Kidney (tissue), 22 donors: Measurements from ENCODE around the gene DUSP12. TPM values are rescaled to one million over a fixed set of nuclear protein-coding genes. Genes with fewer than 3 reads are reported as not detected.

Experiments
- DNase-seq, 5 donors: peaks; one replicate each; pipeline ENCODE4 v3.0.0-alpha.2; 2013 to 2020
- FAIRE-seq: peaks from 2 replicates; lab custom pipeline; 2012; peaks lifted over from hg19 to GRCh38; lab: Jason Lieb, UNC
- H3K27ac ChIP-seq, 2 donors: one replicate each; pipeline ENCODE4 v1.7.0; 2013; ENCODE audit warnings: low read depth in 2 of 2, low read length in 2 of 2, inconsistent platforms in 1 of 2
- H3K27me3 ChIP-seq: one replicate; pipeline ENCODE4 v1.7.1; 2013; ENCODE audit warnings: low read length, inconsistent platforms; ENCODE audit not compliant: control insufficient read depth, insufficient read depth
- H3K36me3 ChIP-seq, 3 donors: one replicate each; pipeline versions ENCODE4 v1.7.0 to v1.7.1; 2013; ENCODE audit warnings: low read length in 3 of 3, control low read depth in 1 of 3, inconsistent platforms in 1 of 3; ENCODE audit not compliant: insufficient read depth in 3 of 3, control insufficient read depth in 2 of 3
- H3K4me1 ChIP-seq, 3 donors: one replicate each; pipeline versions ENCODE4 v1.7.0 to v1.7.1; 2013; ENCODE audit warnings: low read length in 3 of 3, inconsistent platforms in 1 of 3, low read depth in 1 of 3; ENCODE audit not compliant: control insufficient read depth in 2 of 3, insufficient read depth in 2 of 3
- H3K4me3 ChIP-seq, 3 donors: one replicate each; pipeline versions ENCODE4 v1.7.0 to v1.8.1; 2013; ENCODE audit warnings: low read length in 3 of 3, control low read depth in 1 of 3, inconsistent platforms in 1 of 3
- H3K9ac ChIP-seq, 3 donors: one replicate each; pipeline versions ENCODE4 v1.7.0 to v1.7.1; 2013; ENCODE audit warnings: low read length in 3 of 3, control low read depth in 1 of 3, inconsistent platforms in 1 of 3
- H3K9me3 ChIP-seq, 3 donors: one replicate each; pipeline versions ENCODE4 v1.7.0 to v1.7.1; 2013; ENCODE audit warnings: low read length in 3 of 3, control low read depth in 1 of 3, inconsistent platforms in 1 of 3; ENCODE audit not compliant: control insufficient read depth in 2 of 3, insufficient read depth in 1 of 3
- intact Hi-C: fragments of 100-400 bp; cut with DNase I; formaldehyde crosslinking; loops from one replicate; pipeline ENCODE4 v1.11.1; 2022
- long read RNA-seq, 10 donors: library from polyadenylated mRNA in 1 of 10; unstranded in 1 of 10; transcript quantifications; one replicate each; pipeline ENCODE4 v2.0.0 and lab custom pipeline, GENCODE V29; 2021 to 2026
- polyA plus RNA-seq: library from polyadenylated mRNA; stranded (reverse); fragments of 350-450 nt; fragmentation: Illumina TruSeq; extraction: RNeasy Lipid Tissue Mini Kit (QIAGEN cat#74804); gene quantifications from one replicate; pipeline ENCODE4 v1.2.3, GENCODE V29; 2014; ENCODE audit warnings: low read depth, low replicate concordance; ENCODE audit not compliant: insufficient read depth
- total RNA-seq: library from RNA; stranded (reverse); fragmentation: NEBNext Ultra II Directional; extraction: Animal tissue kit (Norgen Biotek cat#: 25700); gene quantifications from one replicate; pipeline ENCODE4 v1.2.1, GENCODE V29; 2021
- TF ChIP-seq, protein P1 (sequence below): IDR thresholded peaks from 3 replicates; pipeline ENCODE4 v1.5.1; 2012; ENCODE audit warnings: mild to moderate bottlenecking, moderate library complexity, borderline replicate concordance; ENCODE audit not compliant: insufficient read depth; ENCODE audit errors: extremely low read depth
- donor health status: control.
- donor health status: control.
- donor health status: control.
- donor health status: control.
- donor health status: control.
- donor health status: DM: yes; HTN: yes; CAD: no.
- donor health status: Normal renal cell carcinoma (clear cell type).

The DUSP12 gene
- total RNA-seq (21.3 TPM), polyA plus RNA-seq (17.9 TPM)
- long read RNA-seq, donor 1, transcript DUSP12-201 (6 exons, 1,270 nt), result major isoform, 8 of 15 reads
- long read RNA-seq, donor 1, partial matches to known transcripts, result 0 of 15 reads
- long read RNA-seq, donor 1, other reads (novel, unspliced or antisense), result 7 of 15 reads
- long read RNA-seq, donor 2, transcript DUSP12-201 (6 exons, 1,270 nt), result major isoform, 11 of 44 reads
- long read RNA-seq, donor 2, partial matches to known transcripts, result 22 of 44 reads
- long read RNA-seq, donor 2, other reads (novel, unspliced or antisense), result 7 of 44 reads
- long read RNA-seq, donor 3, transcript DUSP12-201 (6 exons, 1,270 nt), result major isoform, 7 of 9 reads
- long read RNA-seq, donor 3, partial matches to known transcripts, result 0 of 9 reads
- long read RNA-seq, donor 3, other reads (novel, unspliced or antisense), result 0 of 9 reads
- long read RNA-seq, donor 4, transcript DUSP12-201 (6 exons, 1,270 nt), result major isoform, 9 of 13 reads
- long read RNA-seq, donor 4, partial matches to known transcripts, result 0 of 13 reads
- long read RNA-seq, donor 4, other reads (novel, unspliced or antisense), result 0 of 13 reads
- long read RNA-seq, donor 5, result 0 reads
- long read RNA-seq, donor 6, transcript DUSP12-201 (6 exons, 1,270 nt), result major isoform, 9 of 28 reads
- long read RNA-seq, donor 6, partial matches to known transcripts, result 7 of 28 reads
- long read RNA-seq, donor 6, other reads (novel, unspliced or antisense), result 11 of 28 reads
- long read RNA-seq, donor 7, transcript DUSP12-201 (6 exons, 1,270 nt), result major isoform, 9 of 18 reads
- long read RNA-seq, donor 7, partial matches to known transcripts, result 0 of 18 reads
- long read RNA-seq, donor 7, other reads (novel, unspliced or antisense), result 8 of 18 reads
- long read RNA-seq, donor 8, transcript DUSP12-201 (6 exons, 1,270 nt), result major isoform, 8 of 8 reads
- long read RNA-seq, donor 8, partial matches to known transcripts, result 0 of 8 reads
- long read RNA-seq, donor 8, other reads (novel, unspliced or antisense), result 0 of 8 reads
- long read RNA-seq, donor 9, transcript DUSP12-201 (6 exons, 1,270 nt), result major isoform, 8 of 8 reads
- long read RNA-seq, donor 9, partial matches to known transcripts, result 0 of 8 reads
- long read RNA-seq, donor 9, other reads (novel, unspliced or antisense), result 0 of 8 reads
- long read RNA-seq, donor 10, transcript DUSP12-201 (6 exons, 1,270 nt), result major isoform, 5 of 12 reads
- long read RNA-seq, donor 10, partial matches to known transcripts, result 0 of 12 reads
- long read RNA-seq, donor 10, other reads (novel, unspliced or antisense), result 6 of 12 reads

DNA sequence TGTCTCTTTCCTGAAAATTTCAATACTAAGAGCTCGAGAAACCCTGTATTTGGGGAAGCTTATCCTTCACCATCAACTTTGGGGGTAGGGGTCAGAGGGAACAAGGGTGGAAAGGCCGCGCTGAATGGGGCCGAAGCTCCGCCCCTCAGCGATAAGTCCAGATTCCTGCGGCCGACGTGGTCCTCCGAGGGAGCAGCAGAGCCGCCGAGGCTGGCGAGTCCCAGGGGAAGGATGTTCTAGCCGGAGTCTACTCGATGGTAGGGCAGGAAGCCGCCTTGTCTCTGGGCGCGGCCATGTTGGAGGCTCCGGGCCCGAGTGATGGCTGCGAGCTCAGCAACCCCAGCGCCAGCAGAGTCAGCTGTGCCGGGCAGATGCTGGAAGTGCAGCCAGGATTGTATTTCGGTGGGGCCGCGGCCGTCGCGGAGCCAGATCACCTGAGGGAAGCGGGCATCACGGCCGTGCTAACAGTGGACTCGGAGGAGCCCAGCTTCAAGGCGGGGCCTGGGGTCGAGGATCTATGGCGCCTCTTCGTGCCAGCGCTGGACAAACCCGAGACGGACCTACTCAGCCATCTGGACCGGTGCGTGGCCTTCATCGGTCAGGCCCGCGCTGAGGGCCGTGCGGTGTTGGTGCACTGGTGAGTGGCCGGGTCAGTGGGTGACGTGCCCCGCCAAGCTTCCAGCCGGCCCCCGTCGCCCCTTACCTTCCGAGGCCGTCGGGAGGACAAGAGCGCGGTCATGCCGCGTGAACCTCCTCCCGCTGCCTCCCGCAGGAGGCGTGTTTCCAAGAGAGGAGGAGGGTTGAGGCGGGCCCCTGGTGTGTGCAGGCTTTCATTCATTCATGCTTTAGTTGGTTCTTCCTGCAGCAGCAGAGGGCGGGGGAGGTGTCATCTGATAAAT, at the start of gene DUSP12:
DUSP12 (plus strand) TSS at position 278 of the 899 bp plus-strand sequence; CDS start at position 294, 16 bp downstream.
- intact Hi-C loops, result no loop called here
- Histone ChIP-seq H3K27ac (peak within 1 kb of the TSS; percentile 87 to 91), H3K4me1 (peaks cover 0 to 2% (median 0%) of the 10 kb centered on the region in 3 donors), H3K36me3 (peaks cover 0 to 22% (median 7%) of the 10 kb centered on the region in 3 donors), H3K27me3 (no peaks in the 10 kb centered on the region), H3K9me3 (no peaks in the 10 kb centered on the region), H3K4me3 (peak within 1 kb of the TSS; percentile 87 to 97 (median 88)), H3K9ac (peak within 1 kb of the TSS; percentile 72 to 77 (median 74))
- peak; percentile 95 to 98 (median 97) for DNase-seq
- FAIRE-seq, result peak; percentile 54
- TF ChIP-seq, protein P1, sequence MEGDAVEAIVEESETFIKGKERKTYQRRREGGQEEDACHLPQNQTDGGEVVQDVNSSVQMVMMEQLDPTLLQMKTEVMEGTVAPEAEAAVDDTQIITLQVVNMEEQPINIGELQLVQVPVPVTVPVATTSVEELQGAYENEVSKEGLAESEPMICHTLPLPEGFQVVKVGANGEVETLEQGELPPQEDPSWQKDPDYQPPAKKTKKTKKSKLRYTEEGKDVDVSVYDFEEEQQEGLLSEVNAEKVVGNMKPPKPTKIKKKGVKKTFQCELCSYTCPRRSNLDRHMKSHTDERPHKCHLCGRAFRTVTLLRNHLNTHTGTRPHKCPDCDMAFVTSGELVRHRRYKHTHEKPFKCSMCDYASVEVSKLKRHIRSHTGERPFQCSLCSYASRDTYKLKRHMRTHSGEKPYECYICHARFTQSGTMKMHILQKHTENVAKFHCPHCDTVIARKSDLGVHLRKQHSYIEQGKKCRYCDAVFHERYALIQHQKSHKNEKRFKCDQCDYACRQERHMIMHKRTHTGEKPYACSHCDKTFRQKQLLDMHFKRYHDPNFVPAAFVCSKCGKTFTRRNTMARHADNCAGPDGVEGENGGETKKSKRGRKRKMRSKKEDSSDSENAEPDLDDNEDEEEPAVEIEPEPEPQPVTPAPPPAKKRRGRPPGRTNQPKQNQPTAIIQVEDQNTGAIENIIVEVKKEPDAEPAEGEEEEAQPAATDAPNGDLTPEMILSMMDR, result peak; percentile 19

GRCh38 chr1:161702250-161702649, 47.3 kb upstream of the DUSP12 start:
- no peaks in the 10 kb centered on the region for H3K4me1 ChIP-seq
- FAIRE-seq (no peak), DNase-seq (peak in 3 of 5 donors; percentile 29 to 62 (median 58))
- no peaks in the 10 kb centered on the region for H3K9me3 ChIP-seq
- TF ChIP-seq, protein P1, result no peak
- no peak overlapping the region for H3K9ac ChIP-seq
- no peaks in the 10 kb centered on the region for H3K36me3 ChIP-seq
- no peak overlapping the region for H3K4me3 ChIP-seq
- no peaks in the 10 kb centered on the region for H3K27me3 ChIP-seq
- H3K27ac ChIP-seq, result no peak overlapping the region
- intact Hi-C loops, result no loop called here

DNA sequence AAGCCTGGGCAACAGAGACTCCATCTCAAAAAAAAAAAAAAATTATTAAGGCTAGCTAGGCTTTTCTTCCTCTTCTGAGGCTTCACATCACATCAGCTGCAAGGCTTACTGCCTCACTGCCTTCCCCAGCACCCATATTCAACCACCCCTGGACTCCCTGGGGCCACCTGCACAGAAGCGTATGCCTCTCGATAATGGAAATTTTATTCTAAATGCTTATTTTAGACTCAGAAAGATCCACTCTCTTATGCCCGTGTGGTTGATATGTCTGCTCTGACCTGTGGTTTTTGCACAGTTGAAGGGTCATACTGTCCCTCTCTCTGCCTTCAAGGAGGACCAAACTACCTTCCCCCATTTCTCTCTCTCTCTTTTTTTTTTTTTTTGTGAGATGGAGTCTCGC, 44.0 kb upstream of the DUSP12 start:
- Histone ChIP-seq H3K36me3 (no peaks in the 10 kb centered on the region), H3K27me3 (no peaks in the 10 kb centered on the region), H3K4me1 (no peaks in the 10 kb centered on the region), H3K4me3 (no peak overlapping the region), H3K9me3 (no peaks in the 10 kb centered on the region), H3K9ac (no peak overlapping the region), H3K27ac (no peak overlapping the region)
- TF ChIP-seq, protein P1, result no peak
- DNase-seq, result no peak
- intact Hi-C loops, result no loop called here
- no peak for FAIRE-seq
